GM23248 (cell line): ENCODE results near the gene NSUN2.

Experiments
- EZH2 ChIP-seq: fragments of 200-600 bp; sonication (generic); IDR thresholded peaks from 2 replicates; pipeline ENCODE4 v1.6.1; 2018; ENCODE audit warnings: antibody characterized with exemption, mild to moderate bottlenecking; ENCODE audit not compliant: insufficient read depth, poor library complexity, severe bottlenecking
- EZH2phosphoT487 ChIP-seq: fragments of 200-600 bp; sonication (generic); IDR thresholded peaks from 2 replicates; pipeline ENCODE4 v1.6.1; 2018; ENCODE audit warnings: antibody characterized with exemption, moderate library complexity, mild to moderate bottlenecking, low read depth; ENCODE audit not compliant: insufficient read depth

DNA sequence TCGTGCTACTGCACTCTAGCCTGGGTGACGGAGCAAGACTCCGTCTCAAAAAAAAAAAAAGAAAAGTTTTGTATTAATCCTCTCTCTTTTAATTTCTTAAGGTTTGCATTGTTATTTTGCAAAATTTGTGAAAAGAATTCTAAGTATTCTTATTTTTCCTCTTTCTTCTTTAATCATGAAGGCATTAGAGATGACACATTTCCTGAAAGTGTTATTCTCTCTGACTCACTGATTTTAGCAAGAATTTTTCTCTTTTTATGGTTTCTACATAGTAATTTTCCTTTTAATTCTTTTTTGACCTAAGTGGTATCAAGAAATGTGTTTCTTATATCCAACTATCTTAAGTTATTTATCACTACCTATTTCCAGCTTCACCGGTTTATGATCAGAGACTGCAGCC, 78.0 kb downstream of the NSUN2 start:
- TF ChIP-seq EZH2phosphoT487, result no peak
- no peak for TF ChIP-seq EZH2
